ENCODE measurements around the gene PYROXD2. TPM values are rescaled to one million over a fixed set of nuclear protein-coding genes. Genes with fewer than 3 reads are reported as not detected.

PYROXD2 gene
- total and polyA plus RNA-seq, 2 of the 13 experiments (the other 11 are each of a cell fraction or from before 2014, with no cell fraction given) = 2.0 to 6.2 TPM

DNA sequence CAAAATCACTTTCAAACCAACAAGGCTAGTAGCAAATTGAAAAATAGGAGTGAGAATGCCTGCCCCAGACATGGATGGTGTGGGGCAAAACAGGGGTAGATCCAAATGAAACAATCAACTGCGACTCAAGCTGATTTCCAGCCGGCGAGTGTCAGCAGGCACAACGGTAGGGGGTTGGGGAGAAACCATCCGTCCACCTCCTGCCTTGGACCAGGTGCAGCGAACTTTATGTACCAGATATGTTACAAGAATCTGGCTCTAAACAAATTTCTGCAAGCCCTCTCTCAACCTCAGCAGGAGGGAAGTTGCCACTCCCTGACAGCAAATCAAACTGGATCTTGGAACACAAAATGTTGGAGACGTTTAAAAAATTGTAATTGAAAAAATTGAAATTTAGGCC, 45.2 kb downstream of the PYROXD2 start:
- ATAC-seq = no peak
- intact Hi-C loops (cut with micrococcal nuclease; ENCODE audit: unreplicated experiment) = no loop called here
- in situ Hi-C loops (cut with HindIII; ENCODE audit: extremely low pct_ligation_motif_present, low pct_unique_long_range_greater_than_20kb) = no loop called here
- ChIA-PET CTCF (ENCODE audit: low intra/inter-chr PET ratio, low total read pairs) (no interaction called here), POLR2A (no interaction called here)
- Histone ChIP-seq H3K79me2 (ENCODE audit: insufficient read depth, low read length) (no peaks in the 10 kb centered on the region), H4K20me1 (ENCODE audit: insufficient read depth, low read length) (no peaks in the 10 kb centered on the region), H3K27me3 (ENCODE audit: control insufficient read depth in 1 of 2, insufficient read depth in 2 of 2, low read length in 2 of 2) (peaks cover 6 to 59% of the 10 kb centered on the region in 2 experiments; a peak in 3 of 5 replicates), H3K36me3 (replicated peaks in 1 of 2; ENCODE audit: control insufficient read depth in 1 of 2, insufficient read depth in 2 of 2, low read length in 2 of 2) (no peaks in the 10 kb centered on the region), H3K4me1 (ENCODE audit: insufficient read depth, low read length) (no peaks in the 10 kb centered on the region), H2AFZ (ENCODE audit: low read length) (no peak overlapping the region), H3K4me2 (ENCODE audit: low read depth, low read length) (no peak overlapping the region), H3K27ac (ENCODE audit: extremely low read length, insufficient read depth, low read length) (no peak overlapping the region), H3K9ac (ENCODE audit: insufficient read depth, low read depth, low read length) (no peak overlapping the region), H3K4me3 (replicated peaks in 1 of 3; ENCODE audit: insufficient read depth in 1 of 3, low read depth in 2 of 3, low read length in 3 of 3) (no peak overlapping the region), H3K9me3 (ENCODE audit: low read length) (no peaks in the 10 kb centered on the region)
- TF ChIP-seq, protein P1, sequence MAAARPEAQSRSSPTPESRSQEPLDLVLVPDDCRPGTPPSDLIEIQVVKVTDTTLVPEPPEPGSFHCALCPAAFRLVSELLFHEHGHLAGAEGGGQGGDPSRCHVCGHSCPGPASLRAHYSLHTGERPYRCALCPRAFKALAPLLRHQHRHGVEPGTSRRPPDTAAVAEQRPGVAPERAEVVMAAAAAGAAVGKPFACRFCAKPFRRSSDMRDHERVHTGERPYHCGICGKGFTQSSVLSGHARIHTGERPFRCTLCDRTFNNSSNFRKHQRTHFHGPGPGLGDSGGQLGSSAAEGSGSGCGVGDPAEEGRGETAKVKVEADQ (CRISPR knock-in tag; IDR thresholded peaks at IDR 0.05; ENCODE audit: borderline replicate concordance) = no peak
- TF ChIP-seq ZNF12 (CRISPR knock-in tag; IDR thresholded peaks at IDR 0.05) = no peak
- TF ChIP-seq, protein P2, sequence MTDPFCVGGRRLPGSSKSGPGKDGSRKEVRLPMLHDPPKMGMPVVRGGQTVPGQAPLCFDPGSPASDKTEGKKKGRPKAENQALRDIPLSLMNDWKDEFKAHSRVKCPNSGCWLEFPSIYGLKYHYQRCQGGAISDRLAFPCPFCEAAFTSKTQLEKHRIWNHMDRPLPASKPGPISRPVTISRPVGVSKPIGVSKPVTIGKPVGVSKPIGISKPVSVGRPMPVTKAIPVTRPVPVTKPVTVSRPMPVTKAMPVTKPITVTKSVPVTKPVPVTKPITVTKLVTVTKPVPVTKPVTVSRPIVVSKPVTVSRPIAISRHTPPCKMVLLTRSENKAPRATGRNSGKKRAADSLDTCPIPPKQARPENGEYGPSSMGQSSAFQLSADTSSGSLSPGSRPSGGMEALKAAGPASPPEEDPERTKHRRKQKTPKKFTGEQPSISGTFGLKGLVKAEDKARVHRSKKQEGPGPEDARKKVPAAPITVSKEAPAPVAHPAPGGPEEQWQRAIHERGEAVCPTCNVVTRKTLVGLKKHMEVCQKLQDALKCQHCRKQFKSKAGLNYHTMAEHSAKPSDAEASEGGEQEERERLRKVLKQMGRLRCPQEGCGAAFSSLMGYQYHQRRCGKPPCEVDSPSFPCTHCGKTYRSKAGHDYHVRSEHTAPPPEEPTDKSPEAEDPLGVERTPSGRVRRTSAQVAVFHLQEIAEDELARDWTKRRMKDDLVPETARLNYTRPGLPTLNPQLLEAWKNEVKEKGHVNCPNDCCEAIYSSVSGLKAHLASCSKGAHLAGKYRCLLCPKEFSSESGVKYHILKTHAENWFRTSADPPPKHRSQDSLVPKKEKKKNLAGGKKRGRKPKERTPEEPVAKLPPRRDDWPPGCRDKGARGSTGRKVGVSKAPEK (CRISPR knock-in tag; IDR thresholded peaks at IDR 0.05; ENCODE audit: borderline replicate concordance) = no peak
- TF ChIP-seq ESRRA (CRISPR knock-in tag; IDR thresholded peaks at IDR 0.05; ENCODE audit: low read depth) = no peak
- no peak for TF ChIP-seq CBFB (CRISPR knock-in tag; IDR thresholded peaks at IDR 0.05)
- TF ChIP-seq CHD2 (IDR thresholded peaks at IDR 0.05; ENCODE audit: low read depth, low read length) = no peak
- no peak for TF ChIP-seq BCL6 (CRISPR knock-in tag; IDR thresholded peaks at IDR 0.05)
- no peak for FAIRE-seq
- WGBS (ENCODE audit: low lambda C conversion rate) = 53% methylated on average over 7 of the region's 7 CpGs
- no peak for DNase-seq (ENCODE audit: low spot score)
- BruUV-seq (replicated peaks) = no TSS peak
